GM19372 (cell line): Measurements from ENCODE around the gene KIAA0513.

Experiments
- ATAC-seq: cut with Tn5 transposase; IDR thresholded peaks from one replicate; pipeline ENCODE4 v1.9.1; 2021; ENCODE audit warnings: mild to moderate bottlenecking, low read depth, moderate library complexity; ENCODE audit not compliant: unreplicated experiment

The KIAA0513 gene

DNA sequence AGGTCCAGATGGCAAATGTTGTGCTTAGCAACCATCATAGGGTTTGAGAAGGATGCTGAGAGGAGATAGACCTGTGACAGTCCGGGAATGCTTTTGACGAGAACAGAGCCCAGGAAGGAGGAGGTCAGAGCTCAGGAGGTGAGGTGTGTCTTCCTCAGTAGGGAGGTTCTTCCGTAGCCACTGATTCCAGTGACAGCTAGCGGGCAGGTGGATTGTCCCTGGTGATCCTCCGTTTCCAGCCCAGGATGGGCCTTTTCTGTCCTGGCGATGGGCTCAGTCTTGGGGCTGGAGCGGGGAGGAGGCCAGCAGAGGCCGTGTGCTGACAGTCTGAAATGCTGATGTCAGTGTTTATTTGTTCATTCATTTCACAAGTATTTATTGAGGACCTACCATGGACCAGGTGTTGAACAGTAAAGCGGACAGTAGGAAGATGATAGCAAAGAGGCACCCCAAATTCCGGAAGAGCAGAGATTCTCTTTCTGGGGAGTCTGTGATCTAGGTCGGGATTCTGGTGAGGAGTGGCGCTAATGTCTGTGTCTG, 38.8 kb downstream of the KIAA0513 start:
- no peak for ATAC-seq

DNA sequence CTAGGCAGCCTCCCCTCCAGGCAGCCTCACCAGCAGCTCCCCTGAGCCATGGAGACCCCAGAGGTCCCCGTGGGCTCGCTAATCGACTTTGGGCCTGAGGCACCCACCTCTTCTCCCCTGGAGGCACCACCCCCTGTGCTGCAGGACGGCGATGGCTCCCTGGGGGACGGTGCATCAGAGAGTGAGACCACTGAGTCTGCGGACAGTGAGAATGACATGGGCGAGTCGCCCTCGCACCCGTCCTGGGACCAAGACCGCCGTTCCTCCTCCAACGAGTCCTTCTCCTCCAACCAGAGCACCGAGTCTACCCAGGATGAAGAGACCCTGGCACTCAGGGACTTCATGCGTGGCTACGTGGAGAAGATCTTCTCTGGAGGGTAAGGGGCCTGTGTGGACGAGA, 39.4 kb downstream of the KIAA0513 start:
- no peak for ATAC-seq

DNA sequence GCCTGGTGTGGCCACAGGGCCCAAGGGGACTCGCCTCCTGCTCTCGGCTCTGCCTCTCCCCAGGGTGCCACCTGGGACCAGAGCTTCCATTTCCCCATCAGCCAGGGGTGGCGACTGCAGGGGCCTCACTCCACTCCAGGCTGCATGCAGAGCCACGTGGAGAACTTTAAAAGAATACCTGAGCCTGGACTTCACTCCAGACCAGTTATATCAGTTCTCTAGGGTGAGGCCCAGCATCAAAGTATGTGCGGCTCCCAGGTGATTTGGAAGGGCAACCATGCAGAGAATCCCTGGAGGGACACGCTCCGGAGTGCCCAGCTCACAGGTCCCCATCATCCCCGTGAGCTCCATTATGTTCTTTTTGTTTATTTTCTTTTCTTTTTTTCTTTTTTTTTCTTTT, 39.8 kb downstream of the KIAA0513 start:
- ATAC-seq, result no peak

DNA sequence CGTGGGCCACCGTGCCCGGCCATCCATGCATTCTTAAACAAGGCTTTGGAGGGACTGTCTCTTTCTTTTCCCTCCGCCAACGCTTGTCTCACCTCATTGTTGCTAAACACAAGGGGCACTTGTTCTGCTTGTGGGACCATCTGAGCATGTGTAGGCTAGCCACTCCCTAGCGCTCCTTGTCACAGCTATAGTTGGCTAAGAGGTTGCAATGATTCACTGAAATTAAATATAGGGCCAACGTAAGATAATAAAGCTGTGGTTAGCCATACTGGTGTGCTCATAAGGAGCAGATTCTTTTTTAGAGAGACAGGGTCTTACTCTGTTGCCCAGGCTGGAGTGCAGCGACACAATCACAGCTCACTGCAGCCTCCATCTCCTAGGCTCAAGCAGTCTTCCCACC, 41.2 kb downstream of the KIAA0513 start:
- ATAC-seq, result no peak

DNA sequence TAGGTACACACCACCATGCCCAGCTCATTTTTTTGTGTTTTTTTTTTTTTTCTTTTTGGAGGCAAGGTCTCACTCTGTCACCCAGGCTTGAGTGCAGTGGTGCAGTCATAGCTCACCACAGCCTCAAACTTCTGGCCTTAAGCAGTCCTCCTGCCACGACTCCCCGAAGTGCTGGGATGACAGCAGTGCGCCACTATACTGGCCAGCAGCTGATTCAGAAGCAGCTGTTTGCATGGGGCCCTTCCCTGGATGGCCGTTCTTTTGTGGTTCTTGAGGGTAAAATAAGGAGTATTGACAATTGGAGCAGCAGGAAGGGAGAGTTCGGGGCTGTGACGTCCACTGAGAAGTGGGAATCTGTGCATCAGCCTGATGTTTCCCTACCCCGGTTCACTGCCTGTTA, 41.6 kb downstream of the KIAA0513 start:
- no peak for ATAC-seq

DNA sequence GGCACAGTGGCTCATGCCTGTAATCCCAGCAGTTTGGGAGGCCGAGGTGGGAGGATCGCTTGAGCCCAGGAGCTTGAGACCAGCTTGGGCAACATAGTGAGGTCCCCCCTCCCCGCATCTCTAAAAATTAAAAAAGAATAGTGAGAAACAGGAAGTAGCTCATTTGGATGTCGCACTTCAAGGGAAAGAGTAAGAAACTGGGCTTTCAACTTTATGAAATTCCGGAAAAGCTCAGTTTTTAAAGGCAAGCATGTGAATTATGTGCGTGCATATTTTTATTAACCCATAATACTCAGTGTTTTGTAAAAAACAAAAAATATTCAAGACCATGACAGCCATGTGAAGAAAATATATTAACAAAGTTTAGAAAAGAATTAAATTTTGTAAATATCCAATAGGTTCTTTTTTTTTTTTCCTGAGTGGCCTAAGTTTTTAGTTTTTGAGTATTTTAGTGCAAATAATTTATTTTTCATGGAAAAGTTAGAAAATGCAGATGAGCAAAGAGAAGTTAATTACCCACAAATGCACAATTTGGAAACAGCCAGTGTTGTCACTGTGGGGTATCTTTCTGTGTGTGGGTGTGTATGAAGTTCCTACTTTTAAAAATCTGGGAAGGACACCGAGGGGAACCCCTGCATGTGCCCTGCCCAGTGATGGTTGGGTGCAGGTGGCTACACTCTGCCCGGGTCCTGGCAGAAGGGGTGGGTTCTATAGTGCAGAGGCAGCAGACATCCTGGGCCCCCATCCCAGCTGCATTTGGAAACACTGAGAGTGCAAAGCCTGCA, 44.7 kb downstream of the KIAA0513 start:
- no peak for ATAC-seq

DNA sequence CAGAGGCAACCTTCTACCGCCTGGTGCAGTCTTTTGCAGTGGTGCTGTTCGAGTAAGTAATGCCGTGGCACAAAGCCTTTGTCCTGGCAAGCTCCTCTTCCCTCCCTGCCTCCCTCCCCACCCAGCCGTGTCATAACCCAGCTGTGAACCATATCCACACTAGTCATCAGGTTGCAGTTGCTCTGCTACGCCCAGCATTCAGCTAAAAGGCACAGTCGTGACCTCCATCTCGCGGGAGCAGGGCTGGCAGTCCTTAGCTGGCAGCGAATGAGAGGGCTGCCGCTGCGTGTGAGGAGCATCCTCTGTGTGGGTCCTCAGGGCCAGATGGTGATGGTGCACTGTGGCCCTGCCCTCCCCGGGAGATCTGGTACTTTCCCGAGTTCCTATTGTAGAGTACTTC, 45.4 kb downstream of the KIAA0513 start:
- ATAC-seq, result no peak

- ATAC-seq, result no peak
These were observed 46.8 kb downstream of the KIAA0513 start for GRCh38 chr16:85074225-85074914.

DNA sequence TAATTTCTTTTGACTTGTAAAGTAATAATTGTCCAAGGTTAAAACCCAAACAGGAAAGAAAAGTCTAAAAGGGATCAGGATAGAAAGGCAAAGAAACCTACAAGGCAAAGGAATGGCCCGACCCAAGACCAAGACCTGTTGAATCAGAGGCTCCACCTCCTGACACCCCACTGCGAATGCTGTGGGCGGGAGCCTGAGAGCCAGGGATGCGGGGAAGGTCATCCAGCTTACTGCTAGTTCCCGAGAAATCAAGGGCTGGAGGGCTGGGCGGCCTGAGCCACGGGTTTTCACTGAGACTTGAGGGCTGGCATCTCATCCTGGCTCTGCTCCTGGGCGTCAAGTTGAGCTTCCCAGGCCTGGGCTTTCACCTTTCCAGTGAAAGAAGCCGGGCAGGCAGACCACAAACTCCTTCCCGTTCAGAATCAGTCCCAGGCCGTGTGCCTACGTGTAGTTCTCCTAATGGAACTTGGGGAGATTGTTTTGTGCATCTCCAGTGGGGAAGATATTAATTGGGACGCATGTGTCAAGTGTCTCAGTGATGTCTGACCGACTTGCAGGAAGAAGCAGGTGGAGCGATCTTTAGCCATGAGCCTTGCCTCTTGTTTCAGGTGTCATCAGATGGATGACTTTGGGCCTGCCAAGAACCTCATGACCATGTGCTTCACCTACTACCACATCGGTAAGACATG, 47.8 kb downstream of the KIAA0513 start:
- no peak for ATAC-seq

- no peak for ATAC-seq
These were observed 49.4 kb downstream of the KIAA0513 start for GRCh38 chr16:85077039-85077438.

DNA sequence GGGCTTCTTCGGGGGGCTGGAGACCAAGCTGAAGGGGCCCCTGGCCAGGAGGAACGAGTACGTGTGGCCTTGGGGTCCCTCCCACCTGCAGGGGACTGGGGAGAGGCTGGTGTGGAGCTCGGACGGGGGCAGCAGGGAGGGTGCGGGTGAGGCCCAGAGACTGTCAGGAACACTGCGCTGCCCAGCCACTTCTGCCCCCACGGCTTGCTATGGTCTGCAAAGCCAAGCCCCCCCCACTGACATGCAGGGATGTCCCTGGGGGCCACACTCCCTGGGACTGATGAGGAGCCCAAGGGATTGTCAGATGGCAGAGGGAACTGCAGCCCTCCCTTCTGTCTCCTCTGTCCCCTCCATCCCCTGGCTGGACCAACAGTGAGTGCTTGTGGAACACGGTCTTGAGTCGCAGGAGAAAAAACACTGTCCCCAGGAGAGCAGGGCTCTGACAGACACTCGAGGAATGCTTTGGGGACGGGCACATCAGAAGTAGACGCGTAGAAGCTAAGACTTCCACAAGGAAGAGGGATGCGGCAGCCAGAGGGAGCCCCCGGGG, 50.1 kb downstream of the KIAA0513 start:
- no peak for ATAC-seq

- ATAC-seq, result no peak
These were observed 50.6 kb downstream of the KIAA0513 start for GRCh38 chr16:85078226-85078625.

GRCh38 chr16:85078952-85079351, 51.4 kb downstream of the KIAA0513 start:
- no peak for ATAC-seq

DNA sequence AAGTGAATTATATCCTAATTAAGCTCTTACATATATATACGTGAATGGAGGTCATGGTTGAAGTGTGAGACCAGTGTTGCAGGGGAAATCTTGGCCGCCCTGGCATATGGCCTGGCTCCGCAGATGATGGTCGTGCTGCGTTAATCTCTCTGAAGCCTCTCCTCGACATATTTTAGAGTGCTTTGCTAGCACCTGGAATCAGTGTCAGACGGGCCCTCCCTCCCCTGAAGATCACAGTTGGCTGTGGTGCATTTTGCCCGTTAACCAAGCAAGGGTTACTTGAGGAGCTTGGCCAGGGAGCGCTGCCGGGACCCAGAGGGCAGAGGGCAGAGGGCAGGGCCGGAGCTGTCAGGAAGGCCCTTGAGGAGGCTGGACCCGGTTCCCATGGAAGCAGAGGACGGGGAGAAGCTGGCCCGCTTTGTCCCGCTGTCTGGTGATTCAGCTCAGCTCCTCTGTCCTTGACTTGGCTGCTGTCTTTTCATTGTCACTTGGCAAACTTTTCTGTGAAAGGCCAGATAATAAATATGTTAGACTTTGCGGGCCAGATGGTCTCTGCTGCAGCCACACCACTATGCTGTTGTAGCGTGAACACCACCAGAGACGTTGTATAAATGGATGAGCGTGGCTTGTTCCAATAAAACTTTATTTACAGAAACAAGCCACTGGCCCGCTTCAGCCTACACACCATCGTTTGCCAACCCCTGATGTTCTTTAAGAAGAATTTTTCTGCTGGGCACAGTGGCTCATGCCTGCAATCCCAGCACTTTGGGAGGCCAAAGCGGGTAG, 52.4 kb downstream of the KIAA0513 start:
- no peak for ATAC-seq

DNA sequence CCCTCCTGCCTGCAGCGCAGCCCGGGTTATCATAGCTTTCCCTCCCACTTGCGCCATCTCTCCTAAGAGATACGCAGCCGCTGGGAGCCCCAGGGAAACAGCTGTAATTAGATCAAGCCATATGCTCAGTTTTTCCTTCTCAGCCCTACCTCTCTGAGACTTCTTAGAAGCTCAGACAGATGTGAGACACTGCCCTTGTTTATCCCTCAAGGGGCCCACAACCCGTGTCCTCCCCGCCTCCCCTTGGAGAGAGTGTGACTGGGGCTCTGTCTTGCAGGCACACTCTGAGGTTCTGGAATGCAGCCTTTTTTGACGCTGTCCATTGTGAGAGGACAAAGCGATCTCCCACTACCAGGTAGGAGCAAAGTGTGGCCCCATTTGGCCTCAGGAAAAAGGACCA, 53.4 kb downstream of the KIAA0513 start:
- no peak for ATAC-seq

GRCh38 chr16:85081765-85082164, 54.2 kb downstream of the KIAA0513 start:
- ATAC-seq, result no peak

- ATAC-seq, result no peak
These were observed 54.8 kb downstream of the KIAA0513 start for GRCh38 chr16:85082173-85083050.

DNA sequence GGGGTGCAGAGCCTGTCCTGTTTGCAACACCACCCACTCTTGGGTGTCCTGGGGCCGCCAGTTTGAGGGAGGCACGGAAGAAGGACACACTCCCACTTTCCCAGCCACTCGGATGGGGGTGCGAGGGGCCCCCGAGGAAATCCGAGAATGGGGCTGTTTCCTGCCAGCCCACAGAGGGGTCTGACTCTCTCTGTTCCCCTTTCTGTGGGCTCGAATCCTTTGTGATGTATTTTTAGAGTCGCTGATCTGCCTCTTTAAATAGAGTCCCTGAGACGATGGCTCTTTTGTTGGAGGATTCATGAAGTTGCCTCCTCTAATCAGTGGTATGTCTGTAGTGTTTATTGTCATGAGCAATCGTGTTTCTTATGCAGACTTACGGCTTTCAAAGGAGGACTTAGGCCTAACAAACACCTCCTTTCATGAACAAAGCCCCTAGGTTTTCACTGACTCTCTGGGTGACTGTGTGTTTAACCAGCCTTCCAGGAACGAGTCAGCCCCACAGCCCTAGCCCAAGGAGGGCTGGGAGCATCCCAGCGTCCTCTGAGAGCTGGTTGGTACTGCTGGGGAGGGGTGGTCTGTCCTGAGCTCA, 55.5 kb downstream of the KIAA0513 start:
- ATAC-seq, result no peak
